ENCODE data around the gene SPTBN5.

The SPTBN5 gene

DNA sequence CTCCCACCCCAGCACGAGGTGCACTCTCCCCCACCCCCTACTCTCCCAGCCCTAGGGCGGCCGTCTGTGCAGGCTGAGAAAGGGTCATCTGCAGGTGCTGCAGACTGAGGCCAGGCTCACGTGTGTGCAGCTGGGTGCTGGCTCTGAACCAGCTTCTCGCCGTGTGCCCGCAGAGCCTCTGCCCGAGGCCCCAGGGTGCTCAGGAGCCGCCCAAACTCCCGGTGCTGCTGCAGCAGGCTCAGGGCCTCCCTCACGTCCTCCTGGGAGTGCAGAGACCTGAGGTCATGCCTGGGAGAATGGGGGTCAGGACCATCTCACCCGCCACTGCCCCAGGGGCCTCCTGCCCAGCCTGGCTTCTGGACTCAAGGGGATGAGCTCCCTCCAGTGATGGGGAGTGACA, 17.2 kb downstream of the SPTBN5 start:
- Histone ChIP-seq H2BK12ac (ENCODE audit: low read length) (no peak overlapping the region), H3K27me3 (ENCODE audit: insufficient read depth, low read length) (peaks cover 14% of the 10 kb centered on the region), H3K4me3 (ENCODE audit: low read depth, low read length) (no peak overlapping the region), H4K12ac (ENCODE audit: low read depth, low read length) (no peak overlapping the region), H3K9ac (ENCODE audit: low read length) (no peak overlapping the region), H3K4me2 (ENCODE audit: low read length) (no peak overlapping the region), H3K36me3 (ENCODE audit: control insufficient read depth in 1 of 2, insufficient read depth in 2 of 2, low read length in 2 of 2) (no peaks in the 10 kb centered on the region), H3K9me3 (ENCODE audit: insufficient read depth, low read depth, low read length) (no peaks in the 10 kb centered on the region), H3K4me1 (ENCODE audit: control insufficient read depth in 1 of 2, insufficient read depth in 2 of 2, low read length in 2 of 2) (peaks cover 0 to 2% of the 10 kb centered on the region in 2 experiments), H3K79me1 (ENCODE audit: low read length) (no peaks in the 10 kb centered on the region), H2AK5ac (ENCODE audit: low read length) (no peak overlapping the region), H2BK5ac (ENCODE audit: low read depth, low read length, poor library complexity) (no peak overlapping the region), H2AFZ (ENCODE audit: insufficient read depth, low read length, poor library complexity) (no peak overlapping the region), H3K27ac (ENCODE audit: low read depth, low read length) (no peak overlapping the region), H3K18ac (ENCODE audit: low read length) (no peak overlapping the region), H3K79me2 (ENCODE audit: control insufficient read depth, insufficient read depth, low read length, poor library complexity) (no peaks in the 10 kb centered on the region), H2BK120ac (ENCODE audit: insufficient read depth, low read length, poor library complexity) (no peak overlapping the region), H4K8ac (ENCODE audit: low read depth, low read length) (no peak overlapping the region), H3K23ac (ENCODE audit: low read length) (no peak overlapping the region), H3K4ac (ENCODE audit: low read depth, low read length) (no peak overlapping the region), H4K91ac (ENCODE audit: low read depth, low read length) (no peak overlapping the region), H3K14ac (ENCODE audit: low read length) (no peak overlapping the region)
- no CpG with 5 or more reads among the region's 12 CpGs for WGBS (ENCODE audit: extremely low coverage, insufficient coverage, insufficient read length)
- no peak for DNase-seq

DNA sequence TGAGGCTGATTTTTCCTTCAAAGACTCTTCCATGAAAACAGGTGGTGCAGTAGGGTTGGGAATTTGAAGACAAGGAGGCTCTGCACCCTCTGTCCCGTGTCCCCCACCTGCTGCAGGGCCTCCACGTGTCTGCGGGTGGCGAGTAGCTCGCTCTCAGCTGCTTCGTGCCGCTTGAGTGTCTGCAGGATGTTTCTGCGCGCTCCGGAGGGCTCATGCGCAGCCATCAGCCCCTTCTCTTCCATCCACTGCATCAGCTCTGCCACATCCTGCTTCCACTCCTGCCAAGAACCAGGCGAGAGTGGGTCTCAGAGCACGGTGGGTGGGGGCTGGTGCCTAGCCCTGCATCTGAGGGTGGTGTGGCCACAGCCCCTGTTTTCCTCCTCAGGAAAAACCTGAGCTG, 17.8 kb downstream of the SPTBN5 start:
- H3K27ac ChIP-seq (ENCODE audit: low read depth, low read length): no peak overlapping the region
- H4K8ac ChIP-seq (ENCODE audit: low read depth, low read length): no peak overlapping the region
- H3K23ac ChIP-seq (ENCODE audit: low read length): no peak overlapping the region
- H3K36me3 ChIP-seq (ENCODE audit: control insufficient read depth in 1 of 2, insufficient read depth in 2 of 2, low read length in 2 of 2): no peaks in the 10 kb centered on the region
- no peak overlapping the region for H3K4me2 ChIP-seq (ENCODE audit: low read length)
- H3K18ac ChIP-seq (ENCODE audit: low read length): no peak overlapping the region
- H2BK12ac ChIP-seq (ENCODE audit: low read length): no peak overlapping the region
- H2AFZ ChIP-seq (ENCODE audit: insufficient read depth, low read length, poor library complexity): no peak overlapping the region
- H3K27me3 ChIP-seq (ENCODE audit: insufficient read depth, low read length): peaks cover 7% of the 10 kb centered on the region
- no peak overlapping the region for H2AK5ac ChIP-seq (ENCODE audit: low read length)
- H2BK120ac ChIP-seq (ENCODE audit: insufficient read depth, low read length, poor library complexity): no peak overlapping the region
- no peaks in the 10 kb centered on the region for H3K4me1 ChIP-seq (ENCODE audit: control insufficient read depth in 1 of 2, insufficient read depth in 2 of 2, low read length in 2 of 2)
- H3K9ac ChIP-seq (ENCODE audit: low read length): no peak overlapping the region
- no peak overlapping the region for H4K12ac ChIP-seq (ENCODE audit: low read depth, low read length)
- H2BK5ac ChIP-seq (ENCODE audit: low read depth, low read length, poor library complexity): no peak overlapping the region
- H3K79me1 ChIP-seq (ENCODE audit: low read length): no peaks in the 10 kb centered on the region
- WGBS (ENCODE audit: extremely low coverage, insufficient coverage, insufficient read length): no CpG with 5 or more reads among the region's 13 CpGs
- DNase-seq: no peak
- H3K14ac ChIP-seq (ENCODE audit: low read length): no peak overlapping the region
- H3K79me2 ChIP-seq (ENCODE audit: control insufficient read depth, insufficient read depth, low read length, poor library complexity): no peaks in the 10 kb centered on the region
- no peak overlapping the region for H3K4ac ChIP-seq (ENCODE audit: low read depth, low read length)
- H4K91ac ChIP-seq (ENCODE audit: low read depth, low read length): no peak overlapping the region
- H3K9me3 ChIP-seq (ENCODE audit: insufficient read depth, low read depth, low read length): peaks cover 2% of the 10 kb centered on the region
- no peak overlapping the region for H3K4me3 ChIP-seq (ENCODE audit: low read depth, low read length)

DNA sequence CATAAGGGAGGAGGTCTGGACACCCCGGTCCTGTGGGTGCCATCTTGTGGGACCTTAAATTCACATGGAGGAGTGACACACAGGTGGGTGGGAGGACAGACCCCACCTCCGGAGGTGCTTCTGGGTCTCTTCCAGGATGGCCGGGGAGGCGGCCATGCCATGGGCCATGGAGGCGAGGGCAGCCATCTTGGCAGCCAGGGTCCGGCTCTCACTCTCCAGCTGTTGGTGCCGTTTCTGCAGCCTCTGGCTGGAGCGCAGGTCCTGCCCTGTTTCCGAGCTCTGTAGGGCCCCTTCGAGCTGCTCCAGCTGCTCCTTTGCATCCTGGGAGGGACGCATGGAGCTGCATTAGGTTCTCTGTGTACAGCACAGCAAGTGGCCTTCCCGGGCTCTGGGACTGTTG, 19.1 kb downstream of the SPTBN5 start:
- Histone ChIP-seq H3K18ac (ENCODE audit: low read length) (no peak overlapping the region), H2BK120ac (ENCODE audit: insufficient read depth, low read length, poor library complexity) (no peak overlapping the region), H2BK5ac (ENCODE audit: low read depth, low read length, poor library complexity) (no peak overlapping the region), H2BK12ac (ENCODE audit: low read length) (no peak overlapping the region), H3K4me3 (ENCODE audit: low read depth, low read length) (no peak overlapping the region), H3K36me3 (ENCODE audit: control insufficient read depth in 1 of 2, insufficient read depth in 2 of 2, low read length in 2 of 2) (no peaks in the 10 kb centered on the region), H3K4ac (ENCODE audit: low read depth, low read length) (no peak overlapping the region), H3K23ac (ENCODE audit: low read length) (no peak overlapping the region), H3K79me1 (ENCODE audit: low read length) (no peaks in the 10 kb centered on the region), H3K14ac (ENCODE audit: low read length) (no peak overlapping the region), H3K27me3 (ENCODE audit: insufficient read depth, low read length) (no peaks in the 10 kb centered on the region), H3K9ac (ENCODE audit: low read length) (no peak overlapping the region), H3K9me3 (ENCODE audit: insufficient read depth, low read depth, low read length) (peaks cover 2% of the 10 kb centered on the region), H4K91ac (ENCODE audit: low read depth, low read length) (no peak overlapping the region), H4K12ac (ENCODE audit: low read depth, low read length) (no peak overlapping the region), H2AK5ac (ENCODE audit: low read length) (no peak overlapping the region), H4K8ac (ENCODE audit: low read depth, low read length) (no peak overlapping the region), H3K4me2 (ENCODE audit: low read length) (no peak overlapping the region), H3K79me2 (ENCODE audit: control insufficient read depth, insufficient read depth, low read length, poor library complexity) (no peaks in the 10 kb centered on the region), H3K27ac (ENCODE audit: low read depth, low read length) (no peak overlapping the region), H3K4me1 (ENCODE audit: control insufficient read depth in 1 of 2, insufficient read depth in 2 of 2, low read length in 2 of 2) (no peaks in the 10 kb centered on the region), H2AFZ (ENCODE audit: insufficient read depth, low read length, poor library complexity) (no peak overlapping the region)
- WGBS (ENCODE audit: extremely low coverage, insufficient coverage, insufficient read length): no CpG with 5 or more reads among the region's 12 CpGs
- no peak for DNase-seq

DNA sequence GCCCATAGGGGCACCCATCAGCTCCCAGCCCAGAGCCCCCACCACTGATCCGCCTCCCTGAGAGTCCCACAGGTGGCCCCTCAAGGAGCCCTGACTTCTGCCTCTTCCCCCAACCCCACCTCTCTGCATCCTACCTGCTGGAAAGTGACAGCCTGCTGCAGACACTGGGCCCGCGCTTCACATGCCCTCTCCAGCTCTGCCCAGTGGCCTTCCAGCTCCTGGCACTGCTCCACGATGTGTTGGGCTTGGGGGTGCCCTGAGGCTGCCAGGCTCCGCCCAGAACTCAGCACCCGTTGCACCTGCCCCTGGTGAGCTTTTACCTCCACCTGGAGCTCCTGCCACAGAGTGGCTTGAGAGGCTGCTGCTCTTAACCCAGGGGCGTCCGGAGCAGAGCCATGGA, 20.1 kb downstream of the SPTBN5 start:
- DNase-seq: no peak
- Histone ChIP-seq H2BK120ac (ENCODE audit: insufficient read depth, low read length, poor library complexity) (no peak overlapping the region), H3K4ac (ENCODE audit: low read depth, low read length) (no peak overlapping the region), H2AFZ (ENCODE audit: insufficient read depth, low read length, poor library complexity) (no peak overlapping the region), H3K23ac (ENCODE audit: low read length) (no peak overlapping the region), H2BK5ac (ENCODE audit: low read depth, low read length, poor library complexity) (no peak overlapping the region), H3K27me3 (ENCODE audit: insufficient read depth, low read length) (no peaks in the 10 kb centered on the region), H3K4me1 (ENCODE audit: control insufficient read depth in 1 of 2, insufficient read depth in 2 of 2, low read length in 2 of 2) (no peaks in the 10 kb centered on the region), H4K12ac (ENCODE audit: low read depth, low read length) (no peak overlapping the region), H2BK12ac (ENCODE audit: low read length) (no peak overlapping the region), H3K9ac (ENCODE audit: low read length) (no peak overlapping the region), H3K79me2 (ENCODE audit: control insufficient read depth, insufficient read depth, low read length, poor library complexity) (no peaks in the 10 kb centered on the region), H3K36me3 (ENCODE audit: control insufficient read depth in 1 of 2, insufficient read depth in 2 of 2, low read length in 2 of 2) (no peaks in the 10 kb centered on the region), H3K14ac (ENCODE audit: low read length) (no peak overlapping the region), H4K91ac (ENCODE audit: low read depth, low read length) (no peak overlapping the region), H2AK5ac (ENCODE audit: low read length) (no peak overlapping the region), H3K9me3 (ENCODE audit: insufficient read depth, low read depth, low read length) (peaks cover 2% of the 10 kb centered on the region), H3K27ac (ENCODE audit: low read depth, low read length) (no peak overlapping the region), H3K18ac (ENCODE audit: low read length) (no peak overlapping the region), H3K4me3 (ENCODE audit: low read depth, low read length) (no peak overlapping the region), H3K79me1 (ENCODE audit: low read length) (no peaks in the 10 kb centered on the region), H3K4me2 (ENCODE audit: low read length) (no peak overlapping the region), H4K8ac (ENCODE audit: low read depth, low read length) (no peak overlapping the region)
- WGBS (ENCODE audit: extremely low coverage, insufficient coverage, insufficient read length): no CpG with 5 or more reads among the region's 8 CpGs

Data from trophoblast cell (in vitro differentiated cells and primary cell).